ENCODE measurements around the gene LIN7A. TPM values are rescaled to one million over a fixed set of nuclear protein-coding genes. Genes with fewer than 3 reads are reported as not detected.

Gene LIN7A
- total RNA-seq, 3 donors from 2014 or later, result 0.36 to 4.1 (median 3.1) TPM

- DNase-seq, result no peak
- no peaks in the 10 kb centered on the region for H3K9me3 ChIP-seq
- intact Hi-C loops (cut with DNase I, micrococcal nuclease), result no loop called here
- no peak for TF ChIP-seq CTCF (IDR thresholded peaks at IDR 0.05)
- no peak overlapping the region for H3K4me3 ChIP-seq
- H3K36me3 ChIP-seq (ENCODE audit: low read depth), result no peaks in the 10 kb centered on the region
- no peak for ATAC-seq
- no peaks in the 10 kb centered on the region for H3K4me1 ChIP-seq (ENCODE audit: low read depth)
Measured at GRCh38 chr12:80867941-80868340, 69.8 kb downstream of the LIN7A start.

GRCh38 chr12:80864046-80864735 lies 73.5 kb downstream of the LIN7A start:
- Histone ChIP-seq H3K4me1 (ENCODE audit: low read depth) (no peaks in the 10 kb centered on the region), H3K9me3 (no peaks in the 10 kb centered on the region), H3K4me3 (no peak overlapping the region), H3K36me3 (ENCODE audit: low read depth) (no peaks in the 10 kb centered on the region)
- intact Hi-C loops (cut with DNase I, micrococcal nuclease), result no loop called here
- ATAC-seq (no peak), DNase-seq (no peak)
- no peak for TF ChIP-seq CTCF (IDR thresholded peaks at IDR 0.05)

GRCh38 chr12:80862531-80862930 lies 75.2 kb downstream of the LIN7A start:
- no peaks in the 10 kb centered on the region for H3K36me3 ChIP-seq (ENCODE audit: low read depth)
- no peak overlapping the region for H3K4me3 ChIP-seq
- ATAC-seq, result no peak
- no peak for TF ChIP-seq CTCF (IDR thresholded peaks at IDR 0.05)
- no peaks in the 10 kb centered on the region for H3K9me3 ChIP-seq
- intact Hi-C loops (cut with DNase I, micrococcal nuclease), result no loop called here
- no peaks in the 10 kb centered on the region for H3K4me1 ChIP-seq (ENCODE audit: low read depth)
- no peak for DNase-seq

- Histone ChIP-seq H3K4me3 (no peak overlapping the region), H3K4me1 (ENCODE audit: low read depth) (no peaks in the 10 kb centered on the region), H3K9me3 (no peaks in the 10 kb centered on the region), H3K36me3 (ENCODE audit: low read depth) (no peaks in the 10 kb centered on the region)
- no peak for TF ChIP-seq CTCF (IDR thresholded peaks at IDR 0.05)
- ATAC-seq (no peak), DNase-seq (no peak)
- intact Hi-C loops (cut with DNase I, micrococcal nuclease), result no loop called here
Measured at GRCh38 chr12:80861641-80862378, 75.9 kb downstream of the LIN7A start.

GRCh38 chr12:80860928-80861327 lies 76.8 kb downstream of the LIN7A start:
- DNase-seq, result no peak
- no peak for ATAC-seq
- TF ChIP-seq CTCF (IDR thresholded peaks at IDR 0.05), result no peak
- Histone ChIP-seq H3K9me3 (no peaks in the 10 kb centered on the region), H3K4me1 (ENCODE audit: low read depth) (no peaks in the 10 kb centered on the region), H3K36me3 (ENCODE audit: low read depth) (no peaks in the 10 kb centered on the region), H3K4me3 (no peak overlapping the region)
- intact Hi-C loops (cut with DNase I, micrococcal nuclease), result no loop called here
